NCI-H146 treated with DMSO at 0.1 percent for 48 hours (cell line): ENCODE results near the gene CTSE.

Source experiments
- DNase-seq: peaks from one replicate; lab custom pipeline; 2025; ENCODE audit not compliant: unreplicated experiment; lab: John Stamatoyannopoulos, UW

CTSE gene

DNA sequence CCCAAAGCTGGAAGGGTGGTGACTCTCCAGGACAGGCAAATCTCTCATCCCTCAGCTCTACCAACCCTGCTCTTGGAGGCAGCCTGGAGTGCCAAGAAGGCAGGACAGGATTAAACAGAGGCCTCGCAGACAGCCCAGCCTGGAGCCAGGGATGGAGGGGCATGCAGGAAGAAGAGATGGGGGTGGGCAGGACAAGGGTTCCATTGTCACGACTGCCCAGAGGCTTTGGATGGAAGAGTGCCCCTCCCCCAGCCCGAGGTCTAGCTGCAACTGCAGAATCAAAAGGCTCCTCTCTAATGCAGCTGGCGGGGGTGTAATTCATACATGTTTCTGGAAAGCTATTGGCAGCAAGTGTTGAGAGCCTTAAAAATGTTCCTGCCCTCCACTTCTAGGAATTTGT, 29.3 kb downstream of the CTSE start:
- no peak for DNase-seq

DNA sequence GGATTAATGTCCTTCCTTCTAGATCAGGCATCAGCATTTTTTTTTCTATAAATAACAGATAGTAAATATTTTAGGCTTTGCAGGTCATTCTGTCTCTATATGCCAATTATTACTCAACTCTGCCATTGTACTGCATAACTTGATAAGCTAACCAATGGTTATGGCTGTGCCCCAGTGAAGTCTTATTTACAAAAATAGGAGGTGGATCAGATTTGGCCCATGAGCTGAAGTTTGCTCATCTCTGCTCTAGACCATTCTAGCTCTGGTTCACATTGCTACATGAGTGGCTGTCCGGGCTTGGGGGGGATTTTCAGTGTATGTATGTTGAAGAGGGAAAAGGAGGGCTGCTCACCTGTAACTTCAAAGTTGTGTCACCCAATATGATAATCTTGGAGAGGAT, 30.6 kb downstream of the CTSE start:
- no peak for DNase-seq

DNA sequence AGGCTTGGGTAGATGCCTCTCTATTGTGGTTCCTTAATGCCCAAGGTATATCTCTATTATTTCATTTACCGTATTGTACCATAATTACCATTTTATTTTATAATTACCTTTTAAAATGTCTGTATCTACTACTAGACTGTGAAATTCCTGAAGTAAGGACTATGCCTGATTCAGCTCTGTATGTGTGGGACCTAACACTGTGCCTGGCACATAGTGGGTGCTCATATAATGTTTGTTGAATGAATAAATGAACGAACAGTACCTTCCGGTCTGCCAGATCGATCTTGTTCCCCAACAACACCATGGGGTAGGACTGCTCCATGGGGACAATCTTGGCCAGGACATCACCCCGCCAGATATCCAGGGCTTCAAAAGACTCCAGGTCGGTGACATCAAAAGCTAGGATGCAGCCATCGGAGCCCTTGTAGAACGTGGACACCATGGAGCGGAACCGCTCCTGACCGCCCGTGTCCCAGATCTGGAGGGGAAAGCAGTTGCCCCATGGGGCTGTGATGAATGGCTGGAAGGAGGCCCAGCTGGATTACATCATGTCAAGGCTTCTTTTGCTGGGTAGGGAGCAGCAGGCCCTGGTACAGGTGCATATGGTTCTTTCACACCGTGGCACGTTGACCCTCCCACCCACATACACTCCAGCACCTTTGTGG, 31.3 kb downstream of the CTSE start:
- DNase-seq: no peak

DNA sequence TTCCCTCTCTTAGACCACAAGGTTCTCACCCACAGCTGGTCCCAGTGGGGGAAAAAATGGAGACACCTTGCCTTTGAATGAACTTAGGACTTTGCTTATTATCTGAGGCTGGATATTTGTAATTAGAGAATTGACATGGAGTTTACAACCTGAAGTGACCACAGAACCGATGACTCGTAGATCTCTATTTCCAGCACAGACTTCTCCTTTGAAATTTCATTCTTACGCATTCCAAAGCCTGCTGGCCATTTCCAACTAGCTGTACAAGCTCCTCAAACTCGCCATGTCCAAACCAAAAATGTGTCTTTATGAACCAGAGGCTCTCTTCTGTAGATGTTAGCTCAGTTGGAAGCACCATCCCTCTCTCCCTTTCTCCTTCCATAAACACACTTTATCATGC, 32.5 kb downstream of the CTSE start:
- DNase-seq: no peak

DNA sequence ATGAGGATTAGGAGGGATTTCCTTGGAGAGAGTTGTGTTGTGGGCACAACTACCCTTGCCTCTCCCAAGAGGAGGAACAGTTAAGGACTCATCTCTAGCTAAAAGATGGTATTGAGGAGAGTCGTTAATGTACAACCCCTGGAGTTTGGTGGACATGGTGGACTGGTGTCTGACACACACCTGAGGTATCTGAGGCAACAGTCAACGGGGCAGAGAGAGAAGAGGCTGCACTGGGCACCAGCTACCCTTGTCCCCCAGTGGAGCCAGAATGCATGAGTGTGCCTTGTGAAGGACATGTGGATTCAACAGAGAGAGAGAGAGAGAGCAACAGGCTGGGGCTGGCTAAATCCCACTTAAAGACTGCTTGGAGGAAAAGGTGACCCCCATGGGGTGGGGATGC, 33.5 kb downstream of the CTSE start:
- no peak for DNase-seq

DNA sequence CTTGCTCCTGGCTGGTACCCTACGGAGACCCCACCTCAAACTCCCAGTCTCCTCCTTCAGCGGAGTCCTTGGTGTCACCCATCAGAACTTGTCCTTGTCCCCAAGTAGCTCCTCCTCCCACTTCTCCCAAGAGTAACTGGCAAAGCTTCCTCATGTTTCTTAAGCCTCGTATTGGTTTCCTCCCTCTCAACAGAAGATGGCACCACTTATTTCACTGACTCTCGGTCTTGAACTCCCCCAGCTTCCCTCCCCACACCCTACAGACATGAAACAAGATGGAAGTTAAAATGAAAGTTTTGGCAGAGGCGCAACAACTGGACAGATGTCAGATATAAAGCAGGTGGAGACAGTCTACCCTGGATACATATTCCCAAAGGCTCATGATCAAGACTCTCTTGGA, 33.9 kb downstream of the CTSE start:
- no peak for DNase-seq

DNA sequence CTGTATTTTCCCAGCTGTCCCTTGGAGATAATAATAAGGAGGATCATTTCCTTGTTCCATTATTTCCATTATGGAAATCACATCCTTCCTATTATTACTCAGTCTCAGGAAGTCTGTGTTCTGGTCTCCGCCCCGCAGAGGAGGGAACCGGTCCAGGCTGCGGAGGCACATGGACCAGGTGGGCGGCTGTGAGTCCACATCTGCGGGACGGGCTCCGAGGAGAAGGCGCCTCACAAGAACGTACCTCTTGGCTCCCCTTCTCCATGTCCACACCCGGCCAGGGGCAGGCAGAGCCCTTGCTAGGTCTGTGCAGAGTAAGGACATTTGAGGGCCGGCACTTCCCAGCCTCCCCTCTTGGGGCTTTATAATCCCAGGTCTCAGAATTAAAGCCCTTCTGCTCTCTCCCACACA, 35.1 kb downstream of the CTSE start:
- DNase-seq: no peak

DNA sequence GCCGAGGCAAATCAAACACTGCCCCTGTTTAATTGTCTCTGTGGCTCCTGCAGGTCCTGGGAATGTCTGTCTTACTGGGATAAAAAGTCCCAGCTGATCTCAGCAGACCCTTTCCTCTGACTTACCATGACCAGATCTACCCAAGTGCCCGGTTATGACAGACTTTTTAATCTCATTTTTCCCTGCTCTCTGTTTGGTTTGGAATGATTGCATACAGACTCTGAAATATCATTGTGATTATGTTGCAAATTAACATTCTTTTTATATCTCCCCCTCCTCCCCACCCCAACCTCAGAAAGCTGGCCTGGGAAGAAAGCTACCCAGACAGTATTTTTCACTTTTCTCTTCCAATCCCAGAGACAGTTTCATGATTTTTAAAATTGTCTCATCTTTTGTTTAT, 36.8 kb downstream of the CTSE start:
- DNase-seq: no peak

DNA sequence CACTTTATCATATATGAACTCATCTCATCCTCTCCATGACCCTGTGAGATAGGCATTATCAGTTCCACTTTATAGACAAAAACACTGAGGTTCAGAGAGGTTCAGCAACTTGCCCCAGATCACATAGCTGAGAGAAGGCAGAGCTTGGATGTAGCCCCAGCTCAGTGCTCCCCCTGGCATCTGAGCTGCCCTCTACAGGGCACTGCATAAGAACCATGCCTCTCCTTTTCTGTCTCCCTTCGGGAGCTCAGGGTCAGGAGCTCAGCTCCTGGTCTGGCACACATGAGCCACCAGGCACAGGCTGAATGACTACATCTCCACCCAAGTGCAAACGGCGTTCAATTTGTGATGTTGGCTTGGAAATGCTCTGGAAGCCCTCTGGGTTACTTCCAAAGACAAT, 37.4 kb downstream of the CTSE start:
- DNase-seq: no peak

DNA sequence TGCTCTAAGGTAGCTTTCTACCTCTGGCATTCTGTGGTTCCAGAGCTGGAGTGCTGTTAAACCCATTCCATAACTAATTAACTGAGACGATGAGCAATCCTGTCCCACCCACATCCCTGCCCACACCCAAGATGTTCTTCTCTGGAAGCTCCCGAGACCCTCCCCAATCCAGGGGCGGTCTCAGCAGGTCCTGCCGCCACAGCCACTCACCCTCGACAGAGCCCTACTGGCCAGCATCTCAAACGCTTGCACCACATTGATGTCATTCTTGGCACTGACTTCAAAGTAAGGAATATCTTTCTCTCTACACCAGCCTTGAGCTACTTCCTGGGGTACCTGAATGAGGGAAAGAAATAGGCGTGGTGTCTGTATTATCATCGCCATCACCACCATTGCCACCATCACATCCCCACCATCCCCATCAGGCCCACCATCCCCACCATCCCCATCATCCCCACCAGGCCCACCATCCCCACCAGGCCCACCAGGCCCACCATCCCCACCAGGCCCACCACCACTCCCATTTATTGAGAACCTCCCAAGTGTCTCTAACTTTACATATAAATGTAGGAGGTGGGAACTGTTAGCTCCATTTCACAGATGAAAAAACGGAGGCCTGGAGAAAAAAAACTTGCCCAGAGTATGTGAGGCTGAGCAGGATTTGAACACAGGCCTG, 38.2 kb downstream of the CTSE start:
- no peak for DNase-seq

DNA sequence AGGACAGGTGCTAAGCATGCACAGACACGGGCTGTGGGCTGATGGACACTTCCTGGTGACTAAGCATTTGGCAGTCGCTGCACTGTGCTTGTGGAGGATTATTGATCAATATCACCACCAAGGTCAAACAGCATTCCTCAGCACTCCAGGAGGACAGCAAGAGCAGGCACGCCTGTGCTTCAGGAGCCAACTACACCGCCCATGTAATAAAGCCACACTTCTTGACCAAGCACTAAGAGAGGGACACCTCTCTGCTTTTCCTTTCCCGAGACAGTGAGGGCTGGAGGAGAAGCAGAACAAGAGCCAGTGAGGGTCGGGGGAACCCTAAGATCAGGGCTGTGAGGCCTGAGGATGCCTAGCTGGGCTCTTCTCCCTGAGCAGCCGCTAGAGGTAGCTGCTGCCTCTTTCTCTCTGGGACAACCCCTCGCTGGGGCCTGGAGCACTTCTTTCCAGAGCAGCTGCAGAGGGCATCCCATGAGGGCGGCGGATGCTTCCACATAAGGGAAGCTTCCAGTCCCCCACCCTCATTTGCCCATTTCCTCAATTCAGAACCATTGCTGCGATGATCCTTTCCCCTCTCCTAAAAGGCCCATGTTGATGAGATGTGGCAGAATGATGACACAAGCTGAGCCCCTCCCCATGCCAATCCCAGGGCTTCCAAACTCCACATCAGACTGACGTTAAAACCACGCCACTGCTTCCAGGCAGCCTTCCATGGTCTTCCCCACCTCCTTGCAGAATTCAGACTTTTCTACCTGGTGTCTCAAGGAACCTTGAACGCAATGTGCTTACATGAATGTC, 39.6 kb downstream of the CTSE start:
- no peak for DNase-seq

DNA sequence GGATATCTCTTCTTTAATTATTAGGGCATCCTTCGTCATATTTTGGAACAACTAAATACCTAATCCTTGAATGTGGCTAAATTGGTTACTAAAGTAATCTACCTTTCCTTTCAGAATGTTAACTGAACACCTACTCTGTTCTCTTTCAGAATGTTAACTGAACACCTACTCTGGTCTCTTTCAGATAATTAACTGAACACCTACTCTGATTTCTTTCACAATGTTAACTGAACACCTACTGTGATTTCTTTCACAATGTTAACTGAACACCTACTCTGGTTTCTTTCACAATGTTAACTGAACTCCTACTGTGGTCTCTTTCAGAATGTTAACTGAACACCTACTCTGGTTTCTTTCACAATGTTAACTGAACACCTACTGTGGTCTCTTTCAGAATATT, 42.4 kb downstream of the CTSE start:
- DNase-seq: no peak

DNA sequence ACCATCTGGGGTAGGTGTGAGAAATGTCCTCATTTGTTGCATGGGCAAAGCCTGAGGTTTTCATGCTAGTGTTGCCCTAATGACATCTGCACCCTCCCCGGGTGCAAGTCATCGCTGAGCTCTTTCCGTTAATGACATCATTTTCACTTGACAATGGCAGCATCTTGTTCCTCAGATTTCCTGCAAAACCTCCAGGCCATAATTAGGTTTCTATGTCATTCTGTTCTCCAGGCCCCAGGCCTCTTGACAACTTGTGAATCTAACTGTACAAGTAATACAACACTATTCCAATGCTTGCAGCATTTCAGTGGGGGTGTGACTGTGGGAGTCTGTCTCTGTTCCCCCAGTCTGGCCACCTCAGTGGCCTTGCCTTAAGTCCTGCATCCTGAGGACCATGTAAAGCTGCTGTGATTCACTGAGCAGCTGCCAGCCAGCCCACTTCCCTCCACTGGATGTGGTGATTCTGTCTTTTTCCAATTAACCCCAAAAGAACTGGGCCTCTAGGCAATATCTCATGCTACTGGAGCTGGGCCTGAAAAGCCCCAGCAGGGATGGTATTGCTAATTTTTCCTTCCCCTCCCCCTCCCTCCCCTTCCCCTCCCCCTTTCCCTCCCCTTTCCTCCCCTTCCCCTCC, 43.3 kb downstream of the CTSE start:
- no peak for DNase-seq

DNA sequence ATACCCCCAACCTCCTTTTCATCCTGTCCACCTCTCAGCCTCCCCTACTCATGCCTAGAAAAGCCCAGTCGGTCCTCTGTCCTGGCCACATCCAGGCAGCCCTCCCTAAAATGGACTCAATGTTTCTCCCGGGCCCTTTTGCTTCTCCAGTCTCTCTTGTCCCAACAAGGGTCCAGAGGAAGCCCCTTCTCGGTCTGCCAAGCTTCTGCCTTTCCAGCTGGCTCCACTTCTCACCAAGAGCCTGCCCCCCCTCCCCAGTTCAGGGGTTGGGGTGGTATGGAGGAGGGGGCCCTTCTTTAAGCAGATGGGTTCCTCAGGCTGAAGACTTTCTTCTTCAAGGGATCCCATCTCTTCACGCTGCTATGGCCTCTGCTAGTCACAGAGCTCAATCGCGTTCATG, 44.4 kb downstream of the CTSE start:
- DNase-seq: no peak

DNA sequence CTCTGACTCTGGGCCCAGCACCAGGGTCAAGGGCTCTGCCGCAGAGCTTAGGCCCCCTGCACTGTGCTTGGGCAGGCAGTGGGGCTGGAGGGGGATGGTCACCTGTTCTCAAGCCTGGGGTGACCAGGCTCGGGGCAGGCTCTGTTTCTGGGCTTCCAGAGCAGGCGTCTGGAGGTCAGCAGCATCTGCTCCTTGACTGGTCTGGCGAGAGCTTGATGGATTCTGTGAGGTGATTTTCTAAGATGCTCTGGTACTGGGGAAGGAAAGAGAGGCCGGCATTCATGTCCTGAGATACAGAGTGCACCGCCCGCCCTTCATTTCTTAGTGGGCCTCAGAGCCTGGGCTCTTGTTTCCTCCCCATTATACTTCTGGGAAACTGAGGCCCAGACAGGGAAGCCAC, 45.0 kb downstream of the CTSE start:
- DNase-seq: no peak

DNA sequence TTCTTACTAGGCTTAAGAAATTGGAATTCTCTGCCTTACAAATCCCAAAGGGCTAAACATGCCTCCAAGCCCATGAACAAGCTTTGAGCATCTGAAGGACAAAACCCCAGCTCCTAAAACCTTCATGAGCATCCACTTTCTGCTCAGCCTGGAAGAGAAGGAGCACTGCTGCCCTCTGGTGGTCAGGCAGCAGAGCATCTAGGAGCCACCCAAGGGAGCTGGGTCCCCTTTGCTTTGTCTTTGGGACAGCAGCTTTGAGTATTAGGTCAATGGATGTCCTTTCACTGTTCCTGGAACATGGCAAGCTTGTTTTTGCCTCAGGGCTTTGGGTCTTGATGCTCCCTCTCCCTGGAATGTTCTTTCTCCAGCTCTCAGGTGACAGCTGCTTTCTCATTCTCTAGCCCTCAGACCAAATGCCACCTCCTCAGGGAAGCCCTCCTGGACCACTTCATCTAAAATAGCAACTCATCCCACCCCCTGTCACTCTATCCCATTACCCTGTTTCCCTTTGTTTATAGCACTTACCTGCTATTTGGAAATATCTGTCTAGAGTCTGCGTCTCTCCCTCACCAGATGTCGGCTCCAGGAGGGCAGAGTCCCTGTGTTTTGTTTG, 46.2 kb downstream of the CTSE start:
- peak; percentile 66 for DNase-seq

DNA sequence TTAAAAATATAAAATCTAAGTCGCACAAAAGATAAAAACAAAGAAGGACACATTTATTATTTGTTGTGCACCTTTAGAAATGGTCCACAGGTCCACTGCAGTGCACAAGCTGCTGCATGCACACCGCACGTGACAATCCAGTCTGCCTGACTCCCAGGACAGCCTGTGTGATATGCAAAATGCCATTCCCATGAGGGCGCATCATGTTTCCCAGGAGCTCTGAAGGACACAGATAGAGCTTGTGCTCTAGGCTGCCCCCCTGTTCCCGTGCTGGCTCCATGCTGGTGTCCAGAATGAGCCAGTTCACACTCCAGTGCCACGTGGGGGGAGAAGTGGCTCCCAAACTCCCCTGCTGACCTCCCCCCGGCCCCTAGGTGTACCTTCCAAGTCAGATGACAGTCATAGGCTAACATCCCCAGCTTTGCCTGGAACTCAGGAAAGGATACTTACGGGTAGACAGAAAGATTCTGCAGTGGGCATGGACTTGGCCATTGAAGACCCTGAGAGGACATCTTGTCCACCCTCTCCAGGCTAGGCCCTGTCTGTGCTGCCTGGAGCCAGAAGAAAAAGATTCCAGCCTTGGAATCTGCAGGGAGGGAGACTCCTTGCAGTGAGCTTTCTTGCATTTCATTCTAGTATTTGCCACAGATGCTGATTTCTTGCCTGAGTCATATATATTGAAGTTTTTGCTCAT, 46.8 kb downstream of the CTSE start:
- no peak for DNase-seq

DNA sequence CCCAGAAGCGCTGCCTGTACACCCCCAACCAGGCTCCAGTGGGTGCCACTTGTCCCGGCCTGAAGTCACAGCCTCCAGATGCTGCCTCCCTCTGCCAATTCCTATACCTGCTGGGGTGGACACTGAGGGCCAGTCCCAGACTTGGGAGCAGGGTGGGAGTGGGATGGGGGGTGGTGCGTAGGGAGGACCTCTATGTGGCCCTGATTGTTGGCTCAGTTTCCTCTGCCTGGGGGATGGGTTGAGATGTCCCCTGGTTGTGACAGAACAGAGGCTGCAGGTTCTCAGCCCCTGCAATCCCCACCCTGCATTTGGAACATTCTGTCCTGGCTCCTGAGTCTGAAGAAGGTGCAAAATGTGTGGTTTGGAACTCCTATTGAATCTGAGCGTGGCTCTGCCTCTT, 47.7 kb downstream of the CTSE start:
- DNase-seq: no peak

DNA sequence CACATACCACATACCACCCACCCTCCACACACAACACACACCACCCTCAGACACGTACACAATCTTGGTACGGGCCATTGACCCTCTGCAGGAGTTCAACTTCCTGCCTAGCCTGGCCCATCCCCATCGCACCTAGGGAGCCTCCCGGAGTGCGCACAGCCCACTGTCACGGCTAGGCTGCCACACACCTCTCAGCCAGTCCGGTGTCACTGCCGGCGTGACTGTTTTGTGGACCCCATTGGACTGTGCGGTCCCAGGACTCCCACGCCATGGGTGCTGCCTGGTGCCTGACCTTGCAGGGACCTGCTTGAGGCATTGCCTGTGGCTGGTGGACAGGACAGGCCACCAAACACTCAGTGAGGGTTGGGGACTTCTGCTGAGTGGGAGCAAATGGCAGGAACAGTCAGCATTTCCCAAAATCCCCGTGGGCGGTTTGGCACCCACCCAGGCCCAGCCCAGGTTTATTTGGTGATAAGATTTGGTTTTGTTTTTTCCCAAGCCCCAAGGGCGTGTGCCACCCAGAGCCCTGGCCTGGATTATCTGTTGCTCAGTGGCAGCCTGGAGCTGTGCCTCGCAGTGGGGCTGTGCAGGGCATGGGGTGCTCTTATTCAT, 48.2 kb downstream of the CTSE start:
- DNase-seq: no peak

DNA sequence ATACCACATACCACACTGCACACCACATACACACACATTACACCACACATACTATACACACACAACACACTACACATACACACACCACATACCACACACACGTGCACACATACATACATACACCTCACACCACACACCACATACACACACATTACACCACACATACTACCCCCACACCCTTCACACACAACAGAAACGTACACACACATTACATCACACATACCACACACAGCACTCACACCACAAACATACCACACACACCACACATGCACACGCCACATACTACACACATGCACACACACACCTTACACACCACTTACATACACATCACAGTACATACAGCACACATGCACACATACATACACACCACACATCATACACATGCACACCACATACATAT, 49.0 kb downstream of the CTSE start:
- DNase-seq: no peak
